ENCODE data around the gene STRN4.

Gene STRN4

GRCh38 chr19:46696052-46696451, 50.2 kb downstream of the STRN4 start:
- no peak for TF ChIP-seq CTCF (IDR thresholded peaks at IDR 0.05; ENCODE audit: insufficient read depth, low read length, missing control alignments)
- no peak overlapping the region for H3K4me3 ChIP-seq (ENCODE audit: low read depth, low read length)
- POLR2A ChIA-PET = no interaction called here
- DNase-seq (ENCODE audit: low read depth, low spot score) = no peak
- CTCF ChIA-PET = interaction anchor here (1.9 to 4.6 kb wide), 2 partner anchors 8 to 12 kb away, joined by 11 to 21 read pairs; no protein-coding TSS in a partner anchor

- ChIA-PET POLR2A (no interaction called here), CTCF (interaction anchor here (2.2 to 8.5 kb wide), 2 partner anchors 11 to 80 kb away, joined by 8 to 83 read pairs; no protein-coding TSS in a partner anchor)
- no peak overlapping the region for H3K4me3 ChIP-seq (ENCODE audit: low read depth, low read length)
- TF ChIP-seq CTCF (IDR thresholded peaks at IDR 0.05; ENCODE audit: insufficient read depth, low read length, missing control alignments) = no peak
- DNase-seq (ENCODE audit: low read depth, low spot score) = no peak
Observed at GRCh38 chr19:46693760-46694159, 52.5 kb downstream of the STRN4 start.

- DNase-seq (ENCODE audit: low read depth, low spot score) = no peak
- TF ChIP-seq CTCF (IDR thresholded peaks at IDR 0.05; ENCODE audit: insufficient read depth, low read length, missing control alignments) = no peak
- CTCF ChIA-PET = interaction anchor here (0.8 to 8.5 kb wide), 4 partner anchors 11 to 150 kb away, joined by 3 to 83 read pairs (median 6); no protein-coding TSS in a partner anchor
Observed at GRCh38 chr19:46692918-46693722, 53.1 kb downstream of the STRN4 start.

GRCh38 chr19:46691948-46692347, 54.3 kb downstream of the STRN4 start:
- ChIA-PET POLR2A (no interaction called here), CTCF (interaction anchor here (1.3 to 8.5 kb wide), 3 partner anchors 13 to 149 kb away, joined by 3 to 83 read pairs (median 4); no protein-coding TSS in a partner anchor)
- no peak overlapping the region for H3K4me3 ChIP-seq (ENCODE audit: low read depth, low read length)
- no peak for TF ChIP-seq CTCF (IDR thresholded peaks at IDR 0.05; ENCODE audit: insufficient read depth, low read length, missing control alignments)
- DNase-seq (ENCODE audit: low read depth, low spot score) = no peak

More at GRCh38 chr19:46692918-46693722, 53.1 kb downstream of the STRN4 start:
- POLR2A ChIA-PET = no interaction called here
- H3K4me3 ChIP-seq (ENCODE audit: low read depth, low read length) = no peak overlapping the region

- CTCF ChIA-PET = interaction anchor here (1.3 to 8.5 kb wide), 2 partner anchors 14 to 77 kb away, joined by 4 to 83 read pairs; no protein-coding TSS in a partner anchor
Observed at GRCh38 chr19:46691104-46691503, 55.1 kb downstream of the STRN4 start.

More at GRCh38 chr19:46691104-46691503, 55.1 kb downstream of the STRN4 start:
- no peak for DNase-seq (ENCODE audit: low read depth, low spot score)
- POLR2A ChIA-PET = no interaction called here
- TF ChIP-seq CTCF (IDR thresholded peaks at IDR 0.05; ENCODE audit: insufficient read depth, low read length, missing control alignments) = no peak
- no peak overlapping the region for H3K4me3 ChIP-seq (ENCODE audit: low read depth, low read length)
